SIG-M5 treated with dmso at 0.1 percent for 504 hours (cell line): ENCODE measurements around the gene ARHGAP18.
A peak's percentile ranks its signal among the peaks of the same experiment; 100 is the strongest.

Experiments used
- DNase-seq: peaks from one replicate; lab custom pipeline; 2025; ENCODE audit not compliant: unreplicated experiment; lab: John Stamatoyannopoulos, UW

The ARHGAP18 gene

DNA sequence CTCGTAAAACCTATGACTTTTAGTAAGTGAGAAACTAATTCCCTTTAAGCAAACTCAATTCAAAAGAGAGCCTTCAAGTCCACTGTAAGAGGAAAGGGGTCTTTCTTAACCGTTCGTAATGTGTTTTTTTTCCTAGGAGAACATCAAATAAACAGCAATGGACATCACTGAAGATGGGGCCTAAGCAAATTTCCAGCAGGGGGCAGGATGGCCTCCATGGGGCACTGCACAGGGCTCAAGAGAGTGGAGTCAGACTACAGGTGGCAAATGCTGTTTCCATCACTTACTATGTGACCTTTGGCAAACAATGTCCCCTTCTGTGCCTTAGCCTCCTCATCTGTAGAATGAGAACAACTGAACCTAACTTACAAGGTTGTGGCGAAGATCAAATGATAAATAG lies 88.7 kb downstream of the ARHGAP18 start:
- DNase-seq = no peak

GRCh38 chr6:129620234-129620610 lies 89.8 kb downstream of the ARHGAP18 start:
- DNase-seq = no peak

GRCh38 chr6:129619579-129620233 lies 90.3 kb downstream of the ARHGAP18 start:
- no peak for DNase-seq

DNA sequence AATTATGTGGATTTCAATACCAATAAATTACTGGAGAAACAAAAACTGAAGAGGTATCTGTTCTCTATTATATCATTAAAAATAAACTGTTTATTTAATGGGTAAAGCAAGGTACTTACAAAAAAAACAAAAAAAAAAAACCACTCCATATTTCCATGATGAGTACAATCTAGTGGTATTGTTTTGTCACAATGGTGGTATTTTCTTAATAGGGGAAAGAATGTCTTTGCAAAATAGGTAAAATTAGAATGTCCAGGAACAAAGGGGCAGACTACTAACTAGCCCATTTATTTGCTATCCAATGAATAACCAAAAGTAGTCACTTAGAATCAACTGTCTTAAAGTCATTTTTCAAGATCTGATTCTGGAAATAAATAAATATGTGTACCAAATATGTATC lies 92.0 kb downstream of the ARHGAP18 start:
- DNase-seq = no peak

DNA sequence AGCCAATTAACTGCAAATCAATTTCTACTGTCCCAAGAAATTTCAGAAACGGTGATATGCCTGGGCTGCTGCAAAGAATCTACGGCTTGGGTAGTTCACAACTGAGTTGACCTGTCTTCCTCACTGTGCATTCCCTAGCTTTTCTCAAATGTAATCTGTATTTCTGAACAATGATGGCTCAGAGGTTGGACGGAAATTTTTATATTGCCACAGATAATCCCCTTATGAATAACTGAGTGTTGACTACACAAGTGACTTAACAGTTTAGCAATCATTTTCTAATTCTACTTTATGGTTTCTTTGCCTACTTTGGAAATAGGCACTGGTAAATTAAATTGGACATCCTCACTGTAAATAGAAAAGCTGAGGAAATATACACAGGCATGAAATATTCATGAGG lies 94.5 kb downstream of the ARHGAP18 start:
- no peak for DNase-seq

- no peak for DNase-seq
These were observed 95.0 kb downstream of the ARHGAP18 start for GRCh38 chr6:129615020-129615419.

GRCh38 chr6:129614464-129614863 lies 95.5 kb downstream of the ARHGAP18 start:
- DNase-seq = no peak

- no peak for DNase-seq
These were observed 97.5 kb downstream of the ARHGAP18 start for GRCh38 chr6:129612440-129612839.

- no peak for DNase-seq
These were observed 100.3 kb downstream of the ARHGAP18 start for GRCh38 chr6:129609635-129610034.

DNA sequence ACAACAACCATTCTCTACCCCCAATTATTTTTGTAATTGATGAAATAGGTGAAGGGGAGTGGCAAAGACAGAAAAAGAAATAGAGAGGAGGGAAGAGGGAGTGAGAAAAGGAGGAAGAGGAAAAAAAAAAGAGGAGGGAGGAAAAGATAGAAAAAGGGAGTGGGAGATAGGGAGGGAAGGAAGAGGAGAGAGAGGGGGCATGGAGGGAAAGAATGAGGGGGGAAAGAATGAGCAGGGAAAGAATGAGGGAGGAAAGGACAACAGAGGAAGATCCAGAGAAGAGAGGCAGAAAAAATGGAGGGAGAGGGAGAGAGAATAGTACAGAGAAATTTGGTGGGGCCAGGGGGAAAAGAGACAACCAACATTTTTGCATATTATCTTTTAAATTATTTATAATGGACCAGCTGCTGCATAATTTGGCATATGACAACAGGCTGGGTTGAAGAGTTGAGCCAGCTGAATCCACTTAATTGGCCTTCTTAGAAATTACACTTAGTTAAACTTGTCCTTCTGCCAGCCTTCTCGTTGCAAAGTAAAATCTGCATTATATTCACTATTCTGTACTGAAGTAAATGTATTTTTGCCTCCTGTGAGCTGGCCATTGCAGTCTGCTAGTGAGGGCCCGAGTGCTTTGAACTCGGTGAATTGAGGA lies 101.0 kb downstream of the ARHGAP18 start:
- DNase-seq = no peak

DNA sequence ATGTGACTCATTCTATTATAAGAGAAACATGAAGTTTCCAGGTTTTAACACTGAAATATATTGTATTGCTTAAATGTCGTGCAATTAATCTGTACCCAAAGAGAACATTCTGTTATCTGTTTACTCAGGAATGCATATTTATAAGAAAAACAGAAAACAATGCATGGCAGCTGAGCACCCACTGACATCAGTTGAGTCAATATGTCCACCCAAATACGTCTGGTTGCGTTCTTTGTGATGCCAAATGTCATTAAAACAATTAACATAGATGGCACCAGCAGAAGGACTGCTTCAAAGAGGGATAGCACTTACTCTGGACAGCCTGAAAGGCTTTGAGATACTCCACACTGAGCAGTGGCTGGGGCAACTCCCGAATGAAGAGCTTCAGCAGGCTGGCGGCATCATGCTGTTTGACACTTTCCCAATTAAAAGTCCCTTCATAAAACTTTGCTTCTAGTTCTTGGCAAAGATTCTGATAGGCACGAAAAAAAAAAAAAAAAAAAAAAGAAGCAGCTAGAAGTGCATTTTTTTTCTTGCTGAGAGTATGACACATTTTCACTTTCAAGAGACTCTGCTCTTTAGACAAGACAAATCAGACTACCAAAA lies 102.3 kb downstream of the ARHGAP18 start:
- DNase-seq = no peak

- DNase-seq = peak; percentile 61
These were observed 103.3 kb downstream of the ARHGAP18 start for GRCh38 chr6:129606664-129607063.

DNA sequence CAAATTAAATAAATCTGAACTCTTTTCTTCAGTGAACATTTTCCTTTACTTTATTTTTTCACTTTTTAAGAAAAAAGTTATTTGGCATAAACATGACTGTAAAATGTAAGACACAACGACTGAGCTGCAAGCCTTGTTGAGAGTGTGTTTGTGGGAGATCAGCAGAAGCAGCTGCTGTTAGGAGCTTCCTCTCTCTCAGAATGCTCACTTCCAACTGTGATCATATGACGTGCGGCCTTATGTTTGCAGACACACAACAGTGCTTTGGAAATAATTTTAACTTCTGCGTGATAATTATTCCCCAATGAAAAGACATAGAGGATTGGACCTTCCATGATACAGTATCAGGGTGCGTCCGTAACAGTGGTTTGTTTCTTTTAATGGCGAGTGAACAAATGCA lies 104.0 kb downstream of the ARHGAP18 start:
- DNase-seq = no peak

- no peak for DNase-seq
These were observed 104.9 kb downstream of the ARHGAP18 start for GRCh38 chr6:129605095-129605494.

GRCh38 chr6:129604321-129604720 lies 105.7 kb downstream of the ARHGAP18 start:
- no peak for DNase-seq

GRCh38 chr6:129603741-129604140 lies 106.2 kb downstream of the ARHGAP18 start:
- no peak for DNase-seq

- DNase-seq = no peak
These were observed 108.7 kb downstream of the ARHGAP18 start for GRCh38 chr6:129601323-129601722.

- no peak for DNase-seq
These were observed 110.5 kb downstream of the ARHGAP18 start for GRCh38 chr6:129599467-129599866.

DNA sequence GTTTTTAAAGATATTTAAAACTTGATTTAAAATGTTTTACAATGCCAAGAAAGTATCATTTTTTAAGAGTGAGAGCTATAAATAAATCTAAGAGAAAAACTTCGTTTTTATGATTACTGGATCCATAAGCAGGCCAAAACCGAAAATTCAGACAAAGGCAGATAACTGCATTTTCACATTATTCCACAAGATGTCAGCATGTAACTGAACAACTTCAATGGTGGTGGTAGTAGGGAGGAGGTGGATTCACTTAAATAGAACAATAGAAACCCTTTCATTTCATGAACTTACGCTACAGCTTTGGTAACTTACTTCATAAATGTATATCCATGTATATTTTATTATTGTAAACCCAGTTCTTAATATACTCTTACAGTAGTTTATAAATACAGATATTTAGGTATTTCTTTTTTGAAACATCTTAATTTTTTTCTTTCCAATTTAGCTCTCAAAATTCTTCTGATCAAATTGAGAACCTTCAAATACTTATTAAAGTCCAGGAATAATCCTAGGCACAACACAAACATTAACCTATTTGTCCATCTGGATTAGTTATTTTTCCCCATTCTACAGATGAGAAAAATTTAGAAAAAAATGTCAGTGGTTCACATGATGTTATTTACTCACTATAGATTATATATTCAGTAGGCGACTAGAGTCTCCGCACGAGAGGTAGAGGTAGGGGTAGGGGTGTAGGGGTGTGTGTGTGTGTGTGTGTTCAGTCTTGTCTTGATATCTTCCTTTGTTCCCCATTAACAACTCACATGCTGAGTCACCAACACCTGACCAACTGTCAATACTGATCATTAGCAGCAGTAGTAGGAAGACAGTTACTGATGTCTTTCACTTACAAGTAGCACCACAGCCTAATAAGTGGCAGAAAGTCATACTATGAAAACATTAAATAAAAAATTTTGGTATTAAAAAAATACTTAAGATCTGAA lies 111.5 kb downstream of the ARHGAP18 start:
- peak; percentile 59 for DNase-seq

GRCh38 chr6:129597023-129597713 lies 112.8 kb downstream of the ARHGAP18 start:
- DNase-seq = no peak

DNA sequence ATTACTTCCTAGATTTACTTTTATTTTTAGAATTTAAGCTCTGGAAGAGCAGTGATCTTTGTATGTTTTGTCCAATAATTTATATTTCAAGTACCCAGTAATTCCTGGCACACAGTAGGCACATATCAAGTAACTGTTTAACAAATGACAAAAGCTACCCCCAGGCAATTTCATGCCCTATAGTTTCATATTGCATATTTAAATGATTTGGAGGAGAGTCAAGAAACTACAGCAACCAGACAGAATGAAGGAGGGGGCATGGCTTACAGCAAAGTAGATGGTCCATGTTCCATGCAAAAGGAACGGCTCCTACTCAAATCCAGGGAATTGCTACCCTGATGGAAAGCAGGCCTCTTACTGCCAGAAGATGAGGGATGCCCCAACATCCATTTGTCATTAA lies 113.5 kb downstream of the ARHGAP18 start:
- DNase-seq = no peak
